Measurements from ENCODE around the gene ADAMTS7.

DNA sequence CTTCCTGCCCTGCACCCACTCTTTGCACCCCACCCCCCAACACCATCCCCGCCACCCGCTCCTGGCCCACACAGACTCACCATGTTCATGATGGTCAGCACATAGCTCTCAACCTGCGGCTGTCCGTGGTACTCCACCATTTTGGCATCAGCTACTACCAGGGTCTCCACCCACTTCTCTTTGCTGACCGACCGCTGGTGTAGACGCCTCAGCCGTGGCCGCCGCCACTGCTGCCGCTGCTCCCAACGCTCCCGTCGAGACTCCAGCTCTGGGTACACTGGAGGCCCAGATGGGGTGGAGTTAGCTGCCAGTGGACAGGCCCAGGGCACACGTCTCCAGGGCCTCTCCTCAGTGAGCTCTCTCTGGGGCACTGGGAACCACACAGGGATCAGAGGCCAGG, 14.8 kb downstream of the ADAMTS7 start:
- TF ChIP-seq POLR2A (IDR thresholded peaks at IDR 0.05), result no peak
- TF ChIP-seq, protein P1, sequence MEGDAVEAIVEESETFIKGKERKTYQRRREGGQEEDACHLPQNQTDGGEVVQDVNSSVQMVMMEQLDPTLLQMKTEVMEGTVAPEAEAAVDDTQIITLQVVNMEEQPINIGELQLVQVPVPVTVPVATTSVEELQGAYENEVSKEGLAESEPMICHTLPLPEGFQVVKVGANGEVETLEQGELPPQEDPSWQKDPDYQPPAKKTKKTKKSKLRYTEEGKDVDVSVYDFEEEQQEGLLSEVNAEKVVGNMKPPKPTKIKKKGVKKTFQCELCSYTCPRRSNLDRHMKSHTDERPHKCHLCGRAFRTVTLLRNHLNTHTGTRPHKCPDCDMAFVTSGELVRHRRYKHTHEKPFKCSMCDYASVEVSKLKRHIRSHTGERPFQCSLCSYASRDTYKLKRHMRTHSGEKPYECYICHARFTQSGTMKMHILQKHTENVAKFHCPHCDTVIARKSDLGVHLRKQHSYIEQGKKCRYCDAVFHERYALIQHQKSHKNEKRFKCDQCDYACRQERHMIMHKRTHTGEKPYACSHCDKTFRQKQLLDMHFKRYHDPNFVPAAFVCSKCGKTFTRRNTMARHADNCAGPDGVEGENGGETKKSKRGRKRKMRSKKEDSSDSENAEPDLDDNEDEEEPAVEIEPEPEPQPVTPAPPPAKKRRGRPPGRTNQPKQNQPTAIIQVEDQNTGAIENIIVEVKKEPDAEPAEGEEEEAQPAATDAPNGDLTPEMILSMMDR (IDR thresholded peaks at IDR 0.05), result no peak
- TF ChIP-seq POLR2AphosphoS5 (IDR thresholded peaks at IDR 0.05), result no peak
- no peak for TF ChIP-seq EP300 (IDR thresholded peaks at IDR 0.05)
